GM21529 (cell line): Measurements from ENCODE around the gene PHC2.
A peak's percentile ranks its signal among the peaks of the same experiment; 100 is the strongest.
"Not testable (repeated sequence)": the region's sequence is repeated elsewhere in the genome, so short reads cannot be mapped to it uniquely, and the experiment has no call there.

Experiments
- ATAC-seq: cut with Tn5 transposase; IDR thresholded peaks from one replicate; pipeline ENCODE4 v1.9.1; 2021; ENCODE audit not compliant: unreplicated experiment

Gene PHC2

GRCh38 chr1:33297911-33298622 lies 132.8 kb downstream of the PHC2 start:
- no peak for ATAC-seq

GRCh38 chr1:33296824-33297223 lies 134.1 kb downstream of the PHC2 start:
- no peak for ATAC-seq

- no peak for ATAC-seq
These were observed 134.8 kb downstream of the PHC2 start for GRCh38 chr1:33296082-33296458.

- peak; percentile 79 for ATAC-seq
These were observed 135.3 kb downstream of the PHC2 start for GRCh38 chr1:33295450-33296081.

- no peak for ATAC-seq
These were observed 135.9 kb downstream of the PHC2 start for GRCh38 chr1:33295023-33295422.

- no peak for ATAC-seq
These were observed 136.6 kb downstream of the PHC2 start for GRCh38 chr1:33294071-33295010.

GRCh38 chr1:33292726-33293340 lies 138.1 kb downstream of the PHC2 start:
- no peak for ATAC-seq

- not testable (repeated sequence) for ATAC-seq
These were observed 140.3 kb downstream of the PHC2 start for GRCh38 chr1:33290615-33291014.

- ATAC-seq: no peak
These were observed 141.1 kb downstream of the PHC2 start for GRCh38 chr1:33289858-33290154.

GRCh38 chr1:33288976-33289857 lies 141.7 kb downstream of the PHC2 start:
- ATAC-seq: no peak

GRCh38 chr1:33287317-33287716 lies 143.6 kb downstream of the PHC2 start:
- ATAC-seq: no peak

- ATAC-seq: no peak
These were observed 144.3 kb downstream of the PHC2 start for GRCh38 chr1:33286451-33287185.

- ATAC-seq: no peak
These were observed 146.8 kb downstream of the PHC2 start for GRCh38 chr1:33284049-33284448.

GRCh38 chr1:33282791-33283190 lies 148.1 kb downstream of the PHC2 start:
- ATAC-seq: no peak

- ATAC-seq: no peak
These were observed 149.2 kb downstream of the PHC2 start for GRCh38 chr1:33281554-33282303.

GRCh38 chr1:33280091-33280661 lies 150.7 kb downstream of the PHC2 start:
- ATAC-seq: no peak

GRCh38 chr1:33277488-33278084 lies 153.3 kb downstream of the PHC2 start:
- no peak for ATAC-seq

GRCh38 chr1:33276573-33277298 lies 154.2 kb downstream of the PHC2 start:
- ATAC-seq: no peak
